Measurements from ENCODE around the gene PEX5L.
"Not testable (repeated sequence)": the region's sequence is repeated elsewhere in the genome, so short reads cannot be mapped to it uniquely, and the experiment has no call there.

The PEX5L gene

DNA sequence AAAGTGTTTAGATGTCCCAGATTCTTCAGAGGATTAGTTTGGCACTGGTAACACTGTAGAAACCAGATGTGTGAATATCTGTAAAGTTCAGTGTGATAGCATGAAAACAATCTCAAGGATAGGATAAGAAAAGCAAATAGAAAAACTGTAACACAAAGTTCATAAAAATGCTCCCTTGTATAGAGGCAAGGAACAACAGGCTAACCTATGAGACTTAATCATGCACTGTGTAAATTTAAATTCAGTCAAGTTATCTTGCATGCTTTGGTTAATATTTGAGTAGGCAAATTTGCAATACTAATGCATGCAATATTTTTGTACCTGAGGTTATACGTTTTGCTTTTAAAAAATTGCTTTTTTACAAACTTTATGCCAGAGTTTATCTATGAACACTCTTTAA lies 239.5 kb downstream of the PEX5L start:
- TF ChIP-seq ZNF274 (IDR thresholded peaks at IDR 0.05; ENCODE audit: low read depth, low read length): no peak
- H3K4me3 ChIP-seq (ENCODE audit: low read length): no peak overlapping the region

DNA sequence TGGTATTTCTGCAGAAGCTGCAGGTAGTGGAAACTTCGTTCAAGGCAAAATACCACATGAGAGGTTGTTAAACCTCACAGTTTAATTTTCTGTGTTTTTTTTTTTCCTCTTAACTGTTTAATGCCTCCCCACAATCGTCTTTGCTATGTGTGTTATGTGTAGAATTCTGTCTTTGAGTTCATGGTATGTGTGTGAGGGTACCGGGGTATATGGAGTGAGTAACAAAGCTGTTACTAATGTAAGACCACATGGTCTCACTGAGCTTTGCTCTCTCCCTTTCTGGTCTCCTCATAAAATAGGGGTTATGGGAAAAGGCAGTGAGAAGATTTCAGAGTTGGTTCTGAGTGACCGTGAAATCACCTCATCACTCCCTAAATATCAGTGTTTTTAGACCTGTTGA lies 240.3 kb downstream of the PEX5L start:
- no peak overlapping the region for H3K4me3 ChIP-seq (ENCODE audit: low read length)
- TF ChIP-seq ZNF274 (IDR thresholded peaks at IDR 0.05; ENCODE audit: low read depth, low read length): no peak

DNA sequence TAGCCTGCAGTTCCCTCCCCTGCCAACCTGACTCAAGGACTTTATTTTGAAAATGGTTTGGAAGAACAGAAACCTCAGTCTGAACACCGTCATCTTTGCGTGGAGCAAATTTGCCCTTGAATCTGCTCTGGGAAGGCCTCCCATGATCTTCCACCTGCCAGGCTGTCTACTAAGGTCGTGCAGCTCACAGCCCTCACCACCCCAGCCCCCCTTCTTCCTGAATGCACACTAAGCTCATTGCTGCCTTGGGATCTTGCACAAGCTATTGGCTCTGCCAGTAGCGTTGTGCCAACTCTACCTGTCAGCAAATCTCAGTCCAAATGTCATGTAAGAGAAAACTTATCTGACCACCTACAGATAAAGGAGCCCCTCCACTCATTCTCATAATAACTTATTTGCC lies 242.4 kb downstream of the PEX5L start:
- TF ChIP-seq ZNF274 (IDR thresholded peaks at IDR 0.05; ENCODE audit: low read depth, low read length): no peak
- H3K4me3 ChIP-seq (ENCODE audit: low read length): no peak overlapping the region

DNA sequence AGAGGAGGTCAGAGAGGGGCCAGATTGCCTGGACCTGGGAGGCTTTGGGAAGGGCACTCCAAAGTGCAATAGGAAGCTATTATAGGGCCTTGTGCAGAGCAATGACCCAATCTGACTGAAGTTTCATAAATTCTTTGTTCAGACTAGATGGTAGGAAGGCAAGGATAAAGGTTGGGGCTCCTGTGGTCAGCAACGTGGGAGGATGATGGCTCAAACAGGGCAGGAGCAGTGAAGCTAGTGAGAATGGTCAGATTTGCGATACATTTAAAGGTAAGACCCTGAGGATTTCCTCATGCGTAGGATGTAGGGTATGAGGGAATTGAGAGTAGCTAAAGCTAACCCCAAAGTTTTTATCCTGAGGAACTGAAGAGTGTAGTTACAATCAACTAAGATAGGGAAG lies 244.9 kb downstream of the PEX5L start:
- no peak overlapping the region for H3K4me3 ChIP-seq (ENCODE audit: low read length)
- TF ChIP-seq ZNF274 (IDR thresholded peaks at IDR 0.05; ENCODE audit: low read depth, low read length): no peak

GRCh38 chr3:179788996-179789395 lies 247.7 kb downstream of the PEX5L start:
- no peak overlapping the region for H3K4me3 ChIP-seq (ENCODE audit: low read length)
- no peak for TF ChIP-seq ZNF274 (IDR thresholded peaks at IDR 0.05; ENCODE audit: low read depth, low read length)

DNA sequence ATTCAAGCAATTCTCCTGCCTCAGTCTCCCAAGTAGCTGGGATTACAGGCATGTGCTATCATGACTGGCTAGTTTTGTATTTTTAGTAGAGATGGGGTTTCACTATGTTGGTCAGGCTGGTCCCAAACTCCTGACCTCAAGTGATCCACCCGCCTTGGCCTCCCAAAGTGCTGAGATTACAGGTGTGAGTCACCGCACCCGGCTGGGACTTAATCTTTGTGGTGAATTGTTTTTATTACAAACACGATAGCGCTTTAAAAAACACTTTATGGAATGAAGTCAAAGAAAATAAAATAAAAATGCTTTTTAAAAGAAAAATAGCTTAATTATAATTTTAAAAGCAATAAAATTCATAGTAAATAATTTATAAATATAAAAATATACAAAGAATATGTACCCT lies 253.9 kb downstream of the PEX5L start:
- not testable (repeated sequence) for H3K4me3 ChIP-seq (ENCODE audit: low read length)

- no peak for TF ChIP-seq ZNF274 (IDR thresholded peaks at IDR 0.05; ENCODE audit: low read depth, low read length)
- H3K4me3 ChIP-seq (ENCODE audit: low read length): no peak overlapping the region
These were observed 261.2 kb downstream of the PEX5L start for GRCh38 chr3:179775416-179776122.

- H3K4me3 ChIP-seq (ENCODE audit: low read length): no peak overlapping the region
- no peak for TF ChIP-seq ZNF274 (IDR thresholded peaks at IDR 0.05; ENCODE audit: low read depth, low read length)
These were observed 264.4 kb downstream of the PEX5L start for GRCh38 chr3:179772297-179772696.

GRCh38 chr3:179771797-179772196 lies 264.9 kb downstream of the PEX5L start:
- no peak for TF ChIP-seq ZNF274 (IDR thresholded peaks at IDR 0.05; ENCODE audit: low read depth, low read length)
- H3K4me3 ChIP-seq (ENCODE audit: low read length): no peak overlapping the region

- TF ChIP-seq ZNF274 (IDR thresholded peaks at IDR 0.05; ENCODE audit: low read depth, low read length): no peak
- H3K4me3 ChIP-seq (ENCODE audit: low read length): no peak overlapping the region
These were observed 267.1 kb downstream of the PEX5L start for GRCh38 chr3:179769411-179770247.

- no peak overlapping the region for H3K4me3 ChIP-seq (ENCODE audit: low read length)
- no peak for TF ChIP-seq ZNF274 (IDR thresholded peaks at IDR 0.05; ENCODE audit: low read depth, low read length)
These were observed 268.7 kb downstream of the PEX5L start for GRCh38 chr3:179768080-179768479.

- no peak for TF ChIP-seq ZNF274 (IDR thresholded peaks at IDR 0.05; ENCODE audit: low read depth, low read length)
- H3K4me3 ChIP-seq (ENCODE audit: low read length): no peak overlapping the region
These were observed 270.2 kb downstream of the PEX5L start for GRCh38 chr3:179766416-179767133.

- H3K4me3 ChIP-seq (ENCODE audit: low read length): no peak overlapping the region
- no peak for TF ChIP-seq ZNF274 (IDR thresholded peaks at IDR 0.05; ENCODE audit: low read depth, low read length)
These were observed 271.3 kb downstream of the PEX5L start for GRCh38 chr3:179765396-179765795.

DNA sequence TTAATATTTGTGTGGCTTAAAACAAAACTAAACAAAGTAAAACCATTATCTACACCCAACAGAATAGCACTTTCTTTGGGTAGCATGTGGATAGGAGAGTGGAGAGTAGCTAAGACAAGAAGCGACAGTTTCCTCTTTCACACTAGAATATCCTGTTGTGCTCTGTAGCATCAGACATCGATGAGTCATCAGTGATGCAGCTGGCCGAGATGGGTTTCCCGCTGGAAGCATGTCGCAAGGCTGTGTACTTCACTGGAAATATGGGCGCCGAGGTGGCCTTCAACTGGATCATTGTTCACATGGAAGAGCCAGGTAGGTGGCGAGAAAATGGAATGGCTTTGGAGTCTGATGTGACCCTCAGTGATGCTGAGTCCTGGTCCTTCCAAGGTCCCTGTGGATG lies 275.8 kb downstream of the PEX5L start:
- H3K4me3 ChIP-seq (ENCODE audit: low read length): no peak overlapping the region
- no peak for TF ChIP-seq ZNF274 (IDR thresholded peaks at IDR 0.05; ENCODE audit: low read depth, low read length)
